ENCODE results near the gene DNAJC10. TPM values are rescaled to one million over a fixed set of nuclear protein-coding genes. Genes with fewer than 3 reads are reported as not detected.

DNAJC10 gene
- total RNA-seq, 1 donor from 2014 or later = 68.2 TPM

Other genes starting within 250 kb of the DNAJC10 start
- gene FRZB, start 150.4 kb downstream of the DNAJC10 start, total RNA-seq = not detected in 2 replicates